ENCODE data around the gene TMEM150C.
A peak's percentile ranks its signal among the peaks of the same experiment; 100 is the strongest.

TMEM150C gene

DNA sequence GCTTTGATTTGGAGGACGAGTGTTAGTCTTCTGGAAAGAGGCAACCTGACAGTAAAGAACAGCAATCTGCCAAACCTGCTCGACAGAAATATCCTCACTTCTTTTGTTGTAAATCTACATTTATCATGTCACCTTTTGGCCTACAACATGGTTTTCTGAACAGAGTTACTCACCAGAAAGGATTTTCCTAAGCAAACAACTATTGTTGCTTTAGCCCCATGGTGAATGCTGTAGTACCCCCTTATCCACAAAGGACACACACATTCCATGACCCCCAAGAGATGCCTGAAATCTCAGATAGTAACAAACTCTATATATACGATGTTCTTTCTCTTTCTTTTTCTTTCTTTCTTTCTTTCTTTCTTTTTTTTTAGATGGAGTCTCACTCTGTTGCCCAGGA, 42.7 kb downstream of the TMEM150C start:
- DNase-seq (ENCODE audit: low read depth), result peak; percentile 15
- TF ChIP-seq, protein P1, sequence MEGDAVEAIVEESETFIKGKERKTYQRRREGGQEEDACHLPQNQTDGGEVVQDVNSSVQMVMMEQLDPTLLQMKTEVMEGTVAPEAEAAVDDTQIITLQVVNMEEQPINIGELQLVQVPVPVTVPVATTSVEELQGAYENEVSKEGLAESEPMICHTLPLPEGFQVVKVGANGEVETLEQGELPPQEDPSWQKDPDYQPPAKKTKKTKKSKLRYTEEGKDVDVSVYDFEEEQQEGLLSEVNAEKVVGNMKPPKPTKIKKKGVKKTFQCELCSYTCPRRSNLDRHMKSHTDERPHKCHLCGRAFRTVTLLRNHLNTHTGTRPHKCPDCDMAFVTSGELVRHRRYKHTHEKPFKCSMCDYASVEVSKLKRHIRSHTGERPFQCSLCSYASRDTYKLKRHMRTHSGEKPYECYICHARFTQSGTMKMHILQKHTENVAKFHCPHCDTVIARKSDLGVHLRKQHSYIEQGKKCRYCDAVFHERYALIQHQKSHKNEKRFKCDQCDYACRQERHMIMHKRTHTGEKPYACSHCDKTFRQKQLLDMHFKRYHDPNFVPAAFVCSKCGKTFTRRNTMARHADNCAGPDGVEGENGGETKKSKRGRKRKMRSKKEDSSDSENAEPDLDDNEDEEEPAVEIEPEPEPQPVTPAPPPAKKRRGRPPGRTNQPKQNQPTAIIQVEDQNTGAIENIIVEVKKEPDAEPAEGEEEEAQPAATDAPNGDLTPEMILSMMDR (IDR thresholded peaks at IDR 0.05; ENCODE audit: insufficient read depth, low read depth, low read length, missing control alignments), result no peak
- no peak overlapping the region for H3K4me3 ChIP-seq (ENCODE audit: low read length)

DNA sequence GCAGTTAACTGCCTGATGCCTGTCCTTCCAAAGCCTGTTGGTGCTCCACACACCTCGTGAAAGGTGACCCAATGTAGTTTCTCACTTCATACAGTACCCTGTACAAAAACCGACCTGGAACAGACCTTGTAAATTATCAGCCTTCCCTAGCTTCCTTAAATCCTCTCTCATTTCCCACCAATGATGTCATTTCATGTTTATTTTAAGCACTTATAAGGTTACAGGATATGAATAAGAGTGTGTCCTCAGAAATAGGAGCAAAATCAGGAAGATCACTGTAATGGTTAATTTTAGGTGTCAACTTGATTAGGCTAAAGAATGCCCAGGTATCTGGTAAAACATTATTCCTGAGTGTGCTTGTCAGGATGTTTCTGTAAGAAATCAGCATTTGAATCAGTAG, 44.7 kb downstream of the TMEM150C start:
- H3K4me3 ChIP-seq (ENCODE audit: low read length), result no peak overlapping the region
- peak; percentile 36 for DNase-seq (ENCODE audit: low read depth)
- TF ChIP-seq, protein P1 (IDR thresholded peaks at IDR 0.05; ENCODE audit: insufficient read depth, low read depth, low read length, missing control alignments), result no peak

DNA sequence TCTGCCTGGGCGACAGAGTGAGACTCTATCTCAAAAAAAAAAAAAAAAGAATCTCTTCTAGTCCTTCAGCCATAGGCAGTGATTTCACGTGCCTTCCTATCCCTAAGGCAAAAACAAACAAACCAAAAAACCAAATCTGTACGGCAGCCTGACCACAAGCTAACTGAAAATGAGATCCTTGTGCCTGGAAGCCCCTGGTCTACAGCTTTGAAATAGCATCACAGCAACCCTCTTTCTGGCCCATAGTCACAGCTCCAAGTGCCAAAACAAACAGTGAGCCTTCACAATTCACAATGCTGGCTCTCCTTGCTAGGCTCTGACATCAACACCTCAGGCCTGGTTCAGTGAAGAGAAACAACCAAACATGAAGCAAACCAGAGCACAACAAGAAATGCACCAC, 46.1 kb downstream of the TMEM150C start:
- TF ChIP-seq, protein P1 (IDR thresholded peaks at IDR 0.05; ENCODE audit: insufficient read depth, low read depth, low read length, missing control alignments), result no peak
- H3K4me3 ChIP-seq (ENCODE audit: low read length), result no peak overlapping the region
- peak; percentile 28 for DNase-seq (ENCODE audit: low read depth)

DNA sequence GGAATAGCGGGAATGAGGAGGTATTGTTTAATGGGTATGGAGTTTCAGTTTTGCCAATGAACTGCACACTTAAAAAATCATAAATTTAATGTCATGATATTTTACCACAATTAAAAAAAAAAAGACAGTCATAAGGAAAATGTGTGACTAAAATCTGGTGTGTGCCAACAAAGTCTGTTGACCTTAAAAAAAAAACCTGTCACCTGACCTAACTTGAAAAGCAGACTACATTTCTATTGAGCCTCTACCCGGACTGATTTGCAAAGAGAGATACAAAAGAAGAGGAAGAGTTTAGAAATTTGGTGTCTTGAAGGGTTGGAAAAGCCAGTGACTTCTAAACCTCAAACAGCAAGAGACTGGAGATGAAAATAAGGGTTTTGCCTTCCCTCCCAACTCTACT, 48.4 kb downstream of the TMEM150C start:
- no peak for DNase-seq (ENCODE audit: low read depth)
- TF ChIP-seq, protein P1 (IDR thresholded peaks at IDR 0.05; ENCODE audit: insufficient read depth, low read depth, low read length, missing control alignments), result no peak
- H3K4me3 ChIP-seq (ENCODE audit: low read length), result no peak overlapping the region

DNA sequence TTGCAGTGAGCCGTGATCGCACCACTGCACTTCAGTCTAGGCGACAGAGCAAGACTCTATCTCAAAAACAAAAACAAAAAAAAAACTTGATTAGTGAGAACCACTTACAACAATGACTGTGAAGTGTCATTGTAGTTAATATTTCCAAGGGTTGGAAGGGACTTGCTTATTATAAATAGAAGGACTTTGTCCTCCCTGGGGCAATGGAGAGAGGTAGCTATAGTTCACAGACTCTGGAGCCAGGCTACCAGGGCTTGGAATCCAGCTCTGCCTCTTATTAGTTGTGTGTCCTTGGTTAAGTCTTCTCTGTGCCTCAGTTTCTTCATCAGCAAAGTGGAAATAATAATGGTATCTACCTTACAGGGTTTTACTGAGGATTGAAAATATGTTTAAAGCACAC, 51.6 kb downstream of the TMEM150C start:
- TF ChIP-seq, protein P1 (IDR thresholded peaks at IDR 0.05; ENCODE audit: insufficient read depth, low read depth, low read length, missing control alignments), result no peak
- no peak overlapping the region for H3K4me3 ChIP-seq (ENCODE audit: low read length)
- DNase-seq (ENCODE audit: low read depth), result no peak

DNA sequence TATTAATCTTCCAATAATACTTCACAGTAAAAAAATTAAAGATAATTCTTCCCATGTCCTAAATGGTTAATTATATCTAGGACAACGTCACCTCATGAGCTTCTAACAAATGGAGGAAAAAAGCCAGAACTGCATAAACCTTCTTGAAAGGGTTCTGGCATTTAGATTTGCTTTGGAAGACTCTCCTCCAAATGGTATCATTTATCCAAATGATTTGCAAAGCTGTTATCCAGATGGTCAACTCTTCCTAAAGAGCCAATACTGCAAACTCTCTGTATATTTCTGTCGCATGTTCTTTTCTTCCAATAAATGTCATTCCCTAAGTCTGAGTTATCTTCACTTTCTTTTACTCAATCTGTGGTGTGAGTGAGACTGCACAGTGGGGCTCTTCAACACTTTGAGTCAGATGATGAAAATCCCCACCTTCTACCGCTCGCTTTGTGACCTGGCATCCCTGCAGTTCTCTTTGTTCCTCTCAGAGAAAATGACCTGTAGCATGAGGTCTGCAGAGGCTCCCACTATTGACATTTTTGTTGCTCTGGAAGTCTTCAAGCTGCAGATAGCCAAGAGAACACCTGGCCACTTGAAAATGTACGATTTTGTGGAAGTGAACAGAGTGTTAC, 52.9 kb downstream of the TMEM150C start:
- no peak overlapping the region for H3K4me3 ChIP-seq (ENCODE audit: low read length)
- TF ChIP-seq, protein P1 (IDR thresholded peaks at IDR 0.05; ENCODE audit: insufficient read depth, low read depth, low read length, missing control alignments), result no peak
- DNase-seq (ENCODE audit: low read depth), result no peak

DNA sequence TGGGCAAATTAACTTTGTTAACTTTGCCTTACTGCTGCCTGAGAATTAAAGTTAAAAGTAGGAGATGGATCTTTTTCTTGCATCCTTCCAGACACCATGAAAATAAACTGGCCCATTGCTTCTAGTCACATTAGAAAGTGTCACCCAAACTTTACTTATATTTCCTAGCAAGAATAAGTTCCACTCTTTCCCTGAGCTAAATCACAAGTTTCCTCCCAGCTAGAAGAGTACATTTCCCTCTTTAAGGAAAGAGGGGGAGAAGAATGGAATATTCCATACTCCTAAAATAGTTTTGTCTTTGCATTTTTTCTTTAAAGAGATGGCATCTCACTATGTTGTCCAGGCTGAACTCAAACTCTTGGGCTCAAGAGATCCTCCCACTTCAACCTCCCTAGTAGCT, 53.8 kb downstream of the TMEM150C start:
- TF ChIP-seq, protein P1 (IDR thresholded peaks at IDR 0.05; ENCODE audit: insufficient read depth, low read depth, low read length, missing control alignments), result no peak
- DNase-seq (ENCODE audit: low read depth), result no peak
- no peak overlapping the region for H3K4me3 ChIP-seq (ENCODE audit: low read length)

Measured in epithelial cell of esophagus (primary cell).